Endothelial cell of umbilical vein (primary cell): ENCODE measurements around the gene PRLR. TPM values are rescaled to one million over a fixed set of nuclear protein-coding genes. Genes with fewer than 3 reads are reported as not detected.

ENCODE experiments used
- BruUV-seq: library from RNA; stranded (reverse); fragments of 400-500 nt; replicated peaks from 2 replicates; lab custom pipeline; 2021; lab: Mats Ljungman, UMichigan
- CTCF ChIA-PET: fragments of 300-600, 350-600 bp; sonication (Branson Sonifier 250); formaldehyde crosslinking; loops from one replicate; lab custom pipeline; 2021; ENCODE audit warnings: antibody characterized with exemption, inconsistent platforms; lab: Charles Lee
- POLR2A ChIA-PET: fragments of 300-600, 350-600 bp; sonication (Branson Sonifier 250); formaldehyde crosslinking; loops from one replicate; lab custom pipeline; 2021; ENCODE audit warnings: antibody characterized with exemption, inconsistent platforms; lab: Charles Lee
- DNase-seq: peaks from one replicate; pipeline ENCODE4 v3.0.0-alpha.2; 2011; ENCODE audit warnings: low read depth, low spot score
- FAIRE-seq: peaks from 2 replicates; lab custom pipeline; 2011; peaks lifted over from hg19 to GRCh38; lab: Jason Lieb, UNC
- H2AFZ ChIP-seq: 2 replicates; pipeline ENCODE4 v1.6.0; 2012; ENCODE audit warnings: low read depth, low read length, control low read depth, inconsistent platforms
- H3K27ac ChIP-seq: 2 replicates; pipeline ENCODE4 v1.5.1; 2011; ENCODE audit warnings: low read depth, mild to moderate bottlenecking, control low read depth, low read length, moderate library complexity; ENCODE audit not compliant: insufficient read depth
- H3K27me3 ChIP-seq, 2 experiments: 2 replicates each; pipeline versions ENCODE4 v1.6.0 to v1.6.1; 2011; ENCODE audit warnings: low read length in 2 of 2, mixed read lengths in 1 of 2; ENCODE audit not compliant: control insufficient read depth in 2 of 2, insufficient read depth in 2 of 2
- H3K36me3 ChIP-seq, 2 experiments: 2 replicates in 1 of 2; 3 replicates in 1 of 2; pipeline ENCODE4 v1.5.1; 2011; ENCODE audit warnings: low read length in 2 of 2, mild to moderate bottlenecking in 1 of 2, moderate library complexity in 1 of 2; ENCODE audit not compliant: control insufficient read depth in 2 of 2, insufficient read depth in 2 of 2; ENCODE audit errors: extremely low read depth in 1 of 2
- H3K4me1 ChIP-seq: 3 replicates; pipeline ENCODE4 v1.5.1; 2011; ENCODE audit warnings: mild to moderate bottlenecking, low read length; ENCODE audit not compliant: control insufficient read depth, insufficient read depth; ENCODE audit errors: extremely low read depth
- H3K4me2 ChIP-seq: 2 replicates; pipeline ENCODE4 v1.6.1; 2011; ENCODE audit warnings: low read length, control low read depth, mixed read lengths; ENCODE audit not compliant: insufficient read depth
- H3K4me3 ChIP-seq, 3 experiments: fragments of 200-600 bp in 1 of 3; sonication (generic), shearing (Covaris generic) in 1 of 3; replicated peaks in 1 of 3; 2 replicates each; pipeline ENCODE4 v1.5.1; 2011 to 2016; ENCODE audit warnings: control low read depth in 3 of 3, low read length in 3 of 3, mild to moderate bottlenecking in 2 of 3, inconsistent platforms in 1 of 3, low read depth in 1 of 3, moderate library complexity in 1 of 3; ENCODE audit not compliant: insufficient read depth in 1 of 3
- H3K79me2 ChIP-seq: 2 replicates; pipeline ENCODE4 v1.6.0; 2012; ENCODE audit warnings: low read length, inconsistent platforms; ENCODE audit not compliant: control insufficient read depth, insufficient read depth
- H3K9ac ChIP-seq: replicated peaks from 2 replicates; pipeline ENCODE3; 2011; ENCODE audit warnings: low read length, control low read depth; ENCODE audit not compliant: insufficient read depth; ENCODE audit errors: extremely low read depth
- H3K9me1 ChIP-seq: replicated peaks from 3 replicates; pipeline ENCODE4 v1.6.0; 2011; ENCODE audit warnings: mild to moderate bottlenecking, low read length; ENCODE audit not compliant: control insufficient read depth, insufficient read depth; ENCODE audit errors: extremely low read depth
- H3K9me3 ChIP-seq: replicated peaks from 2 replicates; pipeline ENCODE4 v1.5.1; 2012; ENCODE audit warnings: low read length, inconsistent platforms; ENCODE audit not compliant: control insufficient read depth, insufficient read depth
- H4K20me1 ChIP-seq: replicated peaks from 2 replicates; pipeline ENCODE3; 2011; ENCODE audit warnings: mild to moderate bottlenecking, low read length; ENCODE audit not compliant: control insufficient read depth, insufficient read depth; ENCODE audit errors: extremely low read depth
- EZH2 ChIP-seq: IDR thresholded peaks from 2 replicates; pipeline ENCODE4 v1.6.1; 2012; ENCODE audit warnings: borderline replicate concordance, low read depth, mild to moderate bottlenecking, moderate library complexity, low read length, inconsistent platforms; ENCODE audit not compliant: severe bottlenecking
- FOS ChIP-seq: IDR thresholded peaks from 2 replicates; pipeline ENCODE4 v1.6.1; 2011; ENCODE audit warnings: mild to moderate bottlenecking, low read length, moderate library complexity, borderline replicate concordance; ENCODE audit not compliant: insufficient read depth
- JUN ChIP-seq: IDR thresholded peaks from 2 replicates; pipeline ENCODE4 v1.6.1; 2011; ENCODE audit warnings: borderline replicate concordance, low read depth; ENCODE audit not compliant: insufficient read length, insufficient read depth
- POLR2A ChIP-seq: IDR thresholded peaks from 2 replicates; pipeline ENCODE4 v1.6.1; 2012; ENCODE audit warnings: low read depth, mild to moderate bottlenecking, control low read depth, low read length
- POLR2AphosphoS5 ChIP-seq: IDR thresholded peaks from 2 replicates; pipeline ENCODE4 v1.6.1; 2012; ENCODE audit warnings: low read depth, mild to moderate bottlenecking, control low read depth, low read length, moderate library complexity; ENCODE audit not compliant: insufficient read depth
- dilution Hi-C: fragments of 300-500 bp; cut with MboI; formaldehyde crosslinking; loops from one replicate; pipeline ENCODE4 v1.15.0; 2019; ENCODE audit warnings: low sequenced_read_pairs; ENCODE audit not compliant: extremely low pct_ligation_motif_present
- intact Hi-C: fragments of 100-400 bp; cut with micrococcal nuclease; formaldehyde crosslinking; loops from one replicate; pipeline ENCODE4 v1.10.0; 2022
- polyA plus RNA-seq, 4 experiments: library from polyadenylated mRNA; depleted of rRNA in 3 of 4; stranded (reverse) in 3 of 4; unstranded in 1 of 4; fragments of >200 nt; gene quantifications; 2 replicates each; pipeline versions ENCODE4 v1.2.1 to v1.2.3, GENCODE V29; 2011 to 2012; ENCODE audit warnings: missing spikeins in 1 of 4
- total RNA-seq: library from RNA; stranded (reverse); gene quantifications from 2 replicates; pipeline ENCODE4 v1.2.3, GENCODE V29; 2021
- TF ChIP-seq, protein P1 (sequence below), 2 donors: IDR thresholded peaks; 1 replicate in 1 of 2; 2 replicates in 1 of 2; pipeline ENCODE4 v1.5.1; 2011; ENCODE audit warnings: low read length in 2 of 2, mild to moderate bottlenecking in 2 of 2, moderate library complexity in 2 of 2, control low read depth in 1 of 2, inconsistent platforms in 1 of 2, low read depth in 1 of 2; ENCODE audit not compliant: insufficient read depth in 1 of 2; ENCODE audit errors: extremely low read depth in 1 of 2
- TF ChIP-seq, protein P2 (sequence below): IDR thresholded peaks from 2 replicates; pipeline ENCODE4 v1.6.1; 2011; ENCODE audit not compliant: insufficient read depth, insufficient read length

PRLR gene
- total and polyA plus RNA-seq, 2 donors (not counting 3 experiments of a cell fraction or from before 2014, with no cell fraction given), result not detected

DNA sequence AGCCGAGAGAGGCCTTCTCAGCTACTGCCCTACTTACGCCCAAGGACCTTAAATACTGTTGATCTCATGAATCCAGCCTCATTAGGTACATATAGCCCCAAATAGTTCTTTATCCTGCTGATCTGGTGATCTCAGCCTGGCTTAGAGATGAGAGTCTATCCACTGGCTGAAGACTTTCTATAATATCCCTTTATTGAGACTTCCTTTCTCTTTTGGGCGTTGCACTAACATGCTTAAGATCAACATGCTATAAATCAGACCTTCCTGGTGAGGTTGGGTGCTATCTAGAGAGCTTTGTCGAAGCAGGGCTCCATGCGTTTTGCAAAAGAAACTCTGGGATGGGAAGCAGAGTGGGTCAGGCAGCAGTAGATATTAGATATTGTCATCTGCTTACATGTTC, 138.6 kb downstream of the PRLR start:
- BruUV-seq, result no TSS peak
- Histone ChIP-seq H3K27me3 (no peaks in the 10 kb centered on the region), H3K79me2 (no peaks in the 10 kb centered on the region), H4K20me1 (no peaks in the 10 kb centered on the region), H3K9me3 (no peaks in the 10 kb centered on the region), H3K4me1 (no peaks in the 10 kb centered on the region), H3K27ac (no peak overlapping the region), H3K36me3 (no peaks in the 10 kb centered on the region), H3K9ac (no peak overlapping the region), H3K9me1 (no peaks in the 10 kb centered on the region), H3K4me3 (no peak overlapping the region), H3K4me2 (no peak overlapping the region), H2AFZ (no peak overlapping the region)
- DNase-seq, result no peak
- dilution Hi-C loops, result no loop called here
- TF ChIP-seq FOS (no peak), POLR2A (no peak), POLR2AphosphoS5 (no peak), EZH2 (no peak), JUN (no peak)
- TF ChIP-seq, protein P1, sequence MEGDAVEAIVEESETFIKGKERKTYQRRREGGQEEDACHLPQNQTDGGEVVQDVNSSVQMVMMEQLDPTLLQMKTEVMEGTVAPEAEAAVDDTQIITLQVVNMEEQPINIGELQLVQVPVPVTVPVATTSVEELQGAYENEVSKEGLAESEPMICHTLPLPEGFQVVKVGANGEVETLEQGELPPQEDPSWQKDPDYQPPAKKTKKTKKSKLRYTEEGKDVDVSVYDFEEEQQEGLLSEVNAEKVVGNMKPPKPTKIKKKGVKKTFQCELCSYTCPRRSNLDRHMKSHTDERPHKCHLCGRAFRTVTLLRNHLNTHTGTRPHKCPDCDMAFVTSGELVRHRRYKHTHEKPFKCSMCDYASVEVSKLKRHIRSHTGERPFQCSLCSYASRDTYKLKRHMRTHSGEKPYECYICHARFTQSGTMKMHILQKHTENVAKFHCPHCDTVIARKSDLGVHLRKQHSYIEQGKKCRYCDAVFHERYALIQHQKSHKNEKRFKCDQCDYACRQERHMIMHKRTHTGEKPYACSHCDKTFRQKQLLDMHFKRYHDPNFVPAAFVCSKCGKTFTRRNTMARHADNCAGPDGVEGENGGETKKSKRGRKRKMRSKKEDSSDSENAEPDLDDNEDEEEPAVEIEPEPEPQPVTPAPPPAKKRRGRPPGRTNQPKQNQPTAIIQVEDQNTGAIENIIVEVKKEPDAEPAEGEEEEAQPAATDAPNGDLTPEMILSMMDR (IDR thresholded peaks at IDR 0.05; ENCODE audit: extremely low read depth in 1 of 2, insufficient read depth in 1 of 2, low read depth in 1 of 2, low read length in 2 of 2), result no peak
- TF ChIP-seq, protein P2, sequence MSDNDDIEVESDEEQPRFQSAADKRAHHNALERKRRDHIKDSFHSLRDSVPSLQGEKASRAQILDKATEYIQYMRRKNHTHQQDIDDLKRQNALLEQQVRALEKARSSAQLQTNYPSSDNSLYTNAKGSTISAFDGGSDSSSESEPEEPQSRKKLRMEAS, result no peak
- FAIRE-seq, result no peak
- intact Hi-C loops, result no loop called here
- CTCF ChIA-PET, result interaction anchor here (1.8 to 6.9 kb wide), 2 partner anchors 559 to 834 kb away, joined by 6 to 63 read pairs; no protein-coding TSS in a partner anchor
- POLR2A ChIA-PET, result no interaction called here
